A549 treated with DMSO at 1 μM for 4 hours (cell line): ENCODE data around the gene GPR65. TPM values are rescaled to one million over a fixed set of nuclear protein-coding genes. Genes with fewer than 3 reads are reported as not detected.

Experiments used
- total RNA-seq: library from RNA; stranded (reverse); fragments of 200-300 nt; extraction: Qiagen RNA extraction; gene quantifications from 5 replicates; pipeline ENCODE4 v1.2.3, GENCODE V29; 2022; ENCODE audit warnings: low read depth

The GPR65 gene, protein sequence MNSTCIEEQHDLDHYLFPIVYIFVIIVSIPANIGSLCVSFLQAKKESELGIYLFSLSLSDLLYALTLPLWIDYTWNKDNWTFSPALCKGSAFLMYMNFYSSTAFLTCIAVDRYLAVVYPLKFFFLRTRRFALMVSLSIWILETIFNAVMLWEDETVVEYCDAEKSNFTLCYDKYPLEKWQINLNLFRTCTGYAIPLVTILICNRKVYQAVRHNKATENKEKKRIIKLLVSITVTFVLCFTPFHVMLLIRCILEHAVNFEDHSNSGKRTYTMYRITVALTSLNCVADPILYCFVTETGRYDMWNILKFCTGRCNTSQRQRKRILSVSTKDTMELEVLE
- total RNA-seq, result not detected in 5 replicates

GRCh38 chr14:88005050-88005481, at the start of gene GPR65:
GPR65 (plus strand) TSS chr14:88005135; CDS start chr14:88010848, 5,713 bp downstream.

DNA sequence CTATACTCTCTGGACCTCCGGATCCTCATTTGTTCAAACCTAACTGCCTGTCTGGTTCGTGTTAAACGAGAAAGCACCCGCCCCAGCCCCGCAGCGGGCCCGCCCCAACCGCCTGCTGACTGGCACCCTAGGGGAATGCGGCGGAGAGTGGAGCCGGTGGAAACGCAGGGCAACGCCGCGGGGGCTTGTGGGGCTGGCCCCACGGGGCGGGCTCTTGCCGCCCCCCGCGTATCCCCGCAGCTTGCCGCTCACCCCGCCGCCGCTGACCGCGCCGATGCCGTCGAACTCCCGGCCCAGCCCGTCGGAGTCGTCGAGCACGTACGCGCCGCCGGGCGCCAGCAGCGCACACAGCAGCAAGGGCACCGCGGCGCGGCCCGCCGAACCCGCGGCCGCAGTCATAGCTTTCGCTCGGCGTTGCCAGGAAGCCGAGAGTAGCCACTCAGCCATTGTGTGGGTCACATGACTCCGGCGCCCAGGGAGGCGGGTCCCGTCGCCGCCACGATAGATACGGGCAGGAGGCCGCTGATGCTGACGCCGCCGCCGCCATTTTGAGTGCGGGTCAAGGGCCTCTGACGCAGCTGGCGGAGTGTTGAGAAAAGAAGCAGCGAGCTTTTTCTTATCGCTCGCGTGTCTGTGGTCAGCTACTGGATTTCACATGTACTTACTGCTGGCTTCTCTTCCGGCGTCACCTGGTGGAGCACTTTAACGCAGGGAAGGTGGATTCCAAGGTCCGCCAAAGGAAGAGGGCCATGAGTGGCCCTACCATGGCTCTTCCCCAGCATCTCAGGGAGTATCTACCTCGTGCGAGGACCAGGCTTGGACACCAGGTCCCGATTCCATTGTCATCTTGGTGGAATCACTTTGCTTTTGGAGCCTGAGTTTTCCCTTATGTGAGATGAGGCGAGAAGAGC, 12.0 kb upstream of the GPR65 start, which contains the start of gene GALC:
Gene GALC, minus strand, starts transcription at position 465 of the 911 bp plus-strand sequence. Its CDS starts 18 bp downstream, at position 447.

Other genes starting within 250 kb of the GPR65 start
- 10.1 to 15.5 TPM (median 13.2 TPM) in 5 replicates for gene GALC, start 12.0 kb upstream of the GPR65 start, total RNA-seq